Glutamatergic neuron (in vitro differentiated cells): ENCODE results near the gene RNF144A. TPM values are rescaled to one million over a fixed set of nuclear protein-coding genes. Genes with fewer than 3 reads are reported as not detected.

ENCODE experiments used
- DNase-seq: peaks from one replicate; pipeline ENCODE4 v3.0.0; 2022
- H3K27ac Mint-ChIP-seq: one replicate; pipeline ENCODE4 v1.8.0; 2020; ENCODE audit warnings: mild to moderate bottlenecking, mixed read lengths, inconsistent platforms; ENCODE audit not compliant: unreplicated experiment
- H3K27me3 Mint-ChIP-seq: one replicate; pipeline ENCODE4 v1.8.0; 2020; ENCODE audit warnings: mild to moderate bottlenecking, moderate library complexity, mixed read lengths, inconsistent platforms; ENCODE audit not compliant: unreplicated experiment
- H3K36me3 Mint-ChIP-seq: one replicate; pipeline ENCODE4 v1.8.0; 2020; ENCODE audit warnings: mild to moderate bottlenecking, mixed read lengths, inconsistent platforms; ENCODE audit not compliant: unreplicated experiment
- H3K4me1 Mint-ChIP-seq: one replicate; pipeline ENCODE4 v1.8.0; 2020; ENCODE audit warnings: mild to moderate bottlenecking, low read depth, mixed read lengths, inconsistent platforms; ENCODE audit not compliant: unreplicated experiment
- H3K4me3 Mint-ChIP-seq: one replicate; pipeline ENCODE4 v1.8.0; 2020; ENCODE audit warnings: mild to moderate bottlenecking, mixed read lengths, inconsistent platforms; ENCODE audit not compliant: unreplicated experiment
- H3K9me3 Mint-ChIP-seq: one replicate; pipeline ENCODE4 v1.8.0; 2020; ENCODE audit warnings: mild to moderate bottlenecking, moderate library complexity, mixed read lengths, inconsistent platforms; ENCODE audit not compliant: unreplicated experiment
- CTCF ChIP-seq: fragments of 200-600 bp; sonication (generic); IDR thresholded peaks from one replicate; pipeline ENCODE4 v1.5.0; 2021; ENCODE audit not compliant: partially characterized antibody, unreplicated experiment
- total RNA-seq: library from RNA; stranded (reverse); fragmentation: NEBNext Ultra II Directional; extraction: Animal tissue kit (Norgen Biotek cat#: 25700); gene quantifications from one replicate; pipeline ENCODE4 v1.2.1, GENCODE V29; 2021; ENCODE audit not compliant: unreplicated experiment

The RNF144A gene
- total RNA-seq, 1 donor from 2014 or later: 40.2 TPM

GRCh38 chr2:7035884-7036283 lies 118.7 kb downstream of the RNF144A start:
- no peak for DNase-seq
- Mint-ChIP-seq H3K27ac (peak overlapping the region; percentile 48), H3K4me3 (no peak overlapping the region), H3K27me3 (peaks cover 17% of the 10 kb centered on the region), H3K36me3 (peaks cover 13% of the 10 kb centered on the region), H3K4me1 (peaks cover 31% of the 10 kb centered on the region), H3K9me3 (peaks cover 11% of the 10 kb centered on the region)
- no peak for TF ChIP-seq CTCF

- peak; percentile 86 for DNase-seq
- Mint-ChIP-seq H3K27me3 (peaks cover 13% of the 10 kb centered on the region), H3K36me3 (peaks cover 13% of the 10 kb centered on the region), H3K4me3 (no peak overlapping the region), H3K9me3 (peaks cover 9% of the 10 kb centered on the region), H3K4me1 (peaks cover 40% of the 10 kb centered on the region), H3K27ac (no peak overlapping the region)
- peak; percentile 84 for TF ChIP-seq CTCF
Observed at GRCh38 chr2:7037340-7038333, 120.4 kb downstream of the RNF144A start.

GRCh38 chr2:7040547-7040946 lies 123.3 kb downstream of the RNF144A start:
- Mint-ChIP-seq H3K4me1 (peaks cover 30% of the 10 kb centered on the region), H3K4me3 (no peak overlapping the region), H3K9me3 (peaks cover 8% of the 10 kb centered on the region), H3K36me3 (peaks cover 6% of the 10 kb centered on the region), H3K27ac (peak overlapping the region; percentile 50), H3K27me3 (peaks cover 7% of the 10 kb centered on the region)
- no peak for TF ChIP-seq CTCF
- DNase-seq: no peak

- H3K27ac Mint-ChIP-seq: peak overlapping the region; percentile 15
Observed at GRCh38 chr2:7041421-7041820, 124.2 kb downstream of the RNF144A start.

More at GRCh38 chr2:7041421-7041820, 124.2 kb downstream of the RNF144A start:
- peaks cover 7% of the 10 kb centered on the region for H3K27me3 Mint-ChIP-seq
- H3K4me1 Mint-ChIP-seq: peaks cover 23% of the 10 kb centered on the region
- TF ChIP-seq CTCF: no peak
- H3K4me3 Mint-ChIP-seq: no peak overlapping the region
- no peak for DNase-seq
- peaks cover 8% of the 10 kb centered on the region for H3K9me3 Mint-ChIP-seq
- peaks cover 6% of the 10 kb centered on the region for H3K36me3 Mint-ChIP-seq
